Stimulated activated CD4-positive, alpha-beta T cell treated with anti-CD3 and anti-CD28 coated beads, Interleukin-15, amount 100 ng/mL, for 24 hours (primary cell): ENCODE results near the gene KRT8.
"Not testable (repeated sequence)": the region's sequence is repeated elsewhere in the genome, so short reads cannot be mapped to it uniquely, and the experiment has no call there.

Source experiments
- DNase-seq: peaks from one replicate; pipeline ENCODE4 v3.0.0-alpha.2; 2020

Gene KRT8

DNA sequence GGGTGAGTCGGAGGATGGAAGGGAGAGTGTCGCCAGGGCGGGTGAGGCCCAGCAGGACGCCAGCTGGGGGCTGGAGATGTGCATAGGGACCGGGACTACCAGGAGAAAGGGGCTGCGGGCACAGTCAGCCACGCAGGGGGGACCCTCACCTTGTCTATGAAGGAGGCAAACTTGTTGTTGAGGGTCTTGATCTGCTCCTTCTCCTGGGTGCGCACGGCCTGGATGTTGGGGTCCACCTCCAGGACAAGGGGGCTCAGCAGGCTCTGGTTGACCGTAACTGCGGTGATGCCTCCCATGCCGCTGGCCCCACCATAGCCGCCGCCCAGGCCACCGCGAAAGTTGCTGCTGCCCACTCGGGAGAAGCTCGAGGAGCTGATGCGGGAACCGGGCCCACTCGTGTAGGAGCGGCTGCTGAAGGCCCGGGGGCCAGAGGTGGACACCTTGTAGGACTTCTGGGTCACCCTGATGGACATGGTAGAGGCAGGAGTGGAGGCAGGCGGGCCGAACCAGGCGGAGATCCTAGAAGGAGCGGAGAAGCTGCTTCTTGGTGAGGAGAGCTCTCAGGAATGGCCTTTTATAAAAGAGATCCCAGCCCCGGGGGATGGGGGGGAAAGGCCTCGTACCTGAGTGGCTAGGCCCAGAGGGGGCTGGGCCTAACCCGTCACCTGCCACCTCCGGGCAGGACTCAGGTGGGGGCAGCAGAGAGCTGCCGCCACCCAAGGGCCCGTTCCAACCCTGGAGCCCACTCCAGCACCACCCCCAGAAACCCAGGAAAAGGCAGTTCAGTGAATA is at the start of gene KRT8:
Gene KRT8 (minus strand): TSS at position 568 of the 792 bp plus-strand sequence. CDS start 95 bp downstream, at position 473.
- DNase-seq, result not testable (repeated sequence)

DNA sequence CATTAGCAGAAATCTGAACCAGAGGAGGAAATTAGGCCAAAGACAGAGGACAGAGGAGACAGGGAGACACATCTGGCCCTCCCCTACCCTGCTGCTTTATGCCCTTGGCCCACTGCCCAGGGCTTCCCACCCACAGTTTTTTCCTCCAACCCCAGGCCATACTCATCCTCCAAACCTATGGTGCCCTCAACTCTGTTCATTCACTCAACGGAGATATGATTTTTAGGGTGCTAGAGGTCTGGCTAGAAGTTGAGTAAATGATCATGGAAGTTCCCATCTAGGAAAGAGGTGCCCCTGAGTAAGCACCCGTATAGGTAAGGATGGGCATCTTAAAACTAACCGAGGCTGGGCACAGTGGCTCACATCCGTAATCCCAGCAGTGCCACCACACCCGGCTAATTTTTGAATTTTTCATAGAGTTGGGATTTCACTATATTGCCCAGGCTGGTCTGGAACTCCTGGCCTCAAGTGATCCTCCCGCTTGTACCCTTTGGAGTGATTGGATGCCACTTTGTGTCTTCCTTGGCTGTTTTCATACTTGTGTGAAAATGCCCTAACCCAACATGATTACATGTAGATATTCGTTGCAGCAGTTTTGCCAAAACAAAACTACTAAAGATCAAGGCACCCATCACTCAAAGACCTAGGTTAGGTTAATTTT is 48.4 kb upstream of the KRT8 start:
- no peak for DNase-seq

DNA sequence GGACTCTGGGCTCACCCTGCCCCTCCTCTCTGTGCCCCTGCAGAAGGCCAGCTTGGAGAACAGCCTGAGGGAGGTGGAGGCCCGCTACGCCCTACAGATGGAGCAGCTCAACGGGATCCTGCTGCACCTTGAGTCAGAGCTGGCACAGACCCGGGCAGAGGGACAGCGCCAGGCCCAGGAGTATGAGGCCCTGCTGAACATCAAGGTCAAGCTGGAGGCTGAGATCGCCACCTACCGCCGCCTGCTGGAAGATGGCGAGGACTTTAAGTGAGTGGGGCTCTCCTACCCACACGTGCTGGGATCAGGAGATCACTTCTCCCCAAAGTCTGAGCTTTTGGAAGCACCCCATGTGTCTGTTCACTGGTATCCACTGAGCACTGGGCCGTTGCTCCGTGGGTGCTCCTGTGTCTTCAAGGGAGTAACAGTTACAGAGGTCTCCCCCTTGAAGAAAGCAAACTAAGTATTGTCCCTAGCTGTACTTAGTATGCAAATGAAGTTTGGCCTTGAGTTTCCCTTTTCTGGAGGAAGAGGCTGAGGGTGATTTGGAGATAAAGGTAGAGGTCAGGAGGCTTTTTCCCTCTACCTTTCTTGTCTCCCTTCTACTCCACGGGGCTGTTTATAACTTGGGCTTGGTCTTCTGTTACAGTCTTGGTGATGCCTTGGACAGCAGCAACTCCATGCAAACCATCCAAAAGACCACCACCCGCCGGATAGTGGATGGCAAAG is 47.4 kb upstream of the KRT8 start:
- peak; percentile 7 for DNase-seq

DNA sequence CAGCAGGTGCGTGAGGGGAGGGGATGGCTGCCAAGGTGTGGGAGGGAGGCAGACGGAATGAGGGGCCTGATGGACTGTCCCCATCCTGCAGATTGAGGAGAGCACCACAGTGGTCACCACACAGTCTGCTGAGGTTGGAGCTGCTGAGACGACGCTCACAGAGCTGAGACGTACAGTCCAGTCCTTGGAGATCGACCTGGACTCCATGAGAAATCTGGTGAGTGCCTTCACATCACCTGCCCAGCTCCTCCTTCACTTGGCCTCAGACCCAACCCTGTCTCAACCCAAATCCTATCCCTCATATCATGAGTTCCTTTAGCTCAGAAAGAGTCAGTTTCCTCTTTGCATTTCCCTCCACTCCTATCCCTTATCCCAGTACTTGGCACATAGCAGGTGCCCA is 46.8 kb upstream of the KRT8 start:
- no peak for DNase-seq

DNA sequence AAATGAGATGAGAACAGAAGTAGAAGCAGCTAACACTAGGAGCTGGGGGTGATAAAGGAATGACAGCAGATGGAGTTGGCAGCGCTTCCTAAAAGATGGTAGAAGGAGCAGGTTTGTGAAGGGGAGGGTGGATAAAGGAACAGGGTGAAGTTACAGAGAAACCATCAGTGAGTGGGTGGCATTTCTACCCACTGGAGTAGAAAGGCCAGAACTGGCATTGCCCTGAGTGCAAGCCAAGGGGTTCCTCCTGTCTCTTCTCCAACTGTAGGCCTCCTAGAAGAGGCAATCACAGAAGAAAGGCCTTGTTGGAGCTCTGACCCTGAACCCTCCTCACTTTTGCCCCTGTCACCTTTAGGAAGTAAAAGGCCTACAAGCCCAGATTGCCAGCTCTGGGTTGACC is 46.2 kb upstream of the KRT8 start:
- DNase-seq, result no peak

GRCh38 chr12:52950553-52950952 is 45.7 kb upstream of the KRT8 start:
- DNase-seq, result no peak

DNA sequence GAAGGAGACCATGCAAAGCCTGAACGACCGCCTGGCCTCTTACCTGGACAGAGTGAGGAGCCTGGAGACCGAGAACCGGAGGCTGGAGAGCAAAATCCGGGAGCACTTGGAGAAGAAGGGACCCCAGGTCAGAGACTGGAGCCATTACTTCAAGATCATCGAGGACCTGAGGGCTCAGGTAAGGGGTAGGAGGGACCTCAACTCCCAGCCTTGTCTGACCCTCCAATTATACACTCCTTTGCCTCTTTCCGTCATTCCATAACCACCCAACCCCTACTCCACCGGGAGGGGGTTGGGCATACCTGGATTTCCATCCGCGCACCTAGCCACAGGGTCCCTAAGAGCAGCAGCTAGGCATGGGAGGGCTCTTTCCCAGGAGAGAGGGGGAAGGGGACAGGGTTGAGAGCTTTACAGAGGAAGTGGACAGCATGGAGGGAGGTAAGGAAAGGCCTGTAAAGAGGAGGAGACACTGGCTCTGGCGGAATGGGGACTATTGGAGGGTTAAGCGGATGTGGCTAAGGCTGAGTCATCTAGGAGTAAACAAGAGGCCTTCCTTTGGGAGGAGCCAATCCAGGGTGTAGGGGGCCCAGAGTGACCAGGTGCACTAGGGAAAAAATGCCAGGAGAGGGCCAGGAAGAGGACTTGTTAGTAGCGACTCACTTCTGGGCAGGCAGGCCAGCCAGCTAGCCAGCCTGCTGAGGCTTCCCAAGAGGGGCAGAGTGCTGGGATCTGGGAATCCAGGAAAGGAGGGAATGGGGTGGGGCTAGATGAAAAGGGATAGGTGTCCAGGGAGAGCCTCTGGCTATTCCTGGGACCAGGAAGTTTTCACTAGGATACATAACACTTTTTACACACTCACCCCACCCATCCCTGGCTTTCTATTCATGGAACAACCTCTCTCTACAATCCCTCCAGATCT is 44.8 kb upstream of the KRT8 start:
- no peak for DNase-seq

- DNase-seq, result no peak
Measured at GRCh38 chr12:52947738-52948423, 43.0 kb upstream of the KRT8 start.

- no peak for DNase-seq
Measured at GRCh38 chr12:52946797-52947547, 42.1 kb upstream of the KRT8 start.

DNA sequence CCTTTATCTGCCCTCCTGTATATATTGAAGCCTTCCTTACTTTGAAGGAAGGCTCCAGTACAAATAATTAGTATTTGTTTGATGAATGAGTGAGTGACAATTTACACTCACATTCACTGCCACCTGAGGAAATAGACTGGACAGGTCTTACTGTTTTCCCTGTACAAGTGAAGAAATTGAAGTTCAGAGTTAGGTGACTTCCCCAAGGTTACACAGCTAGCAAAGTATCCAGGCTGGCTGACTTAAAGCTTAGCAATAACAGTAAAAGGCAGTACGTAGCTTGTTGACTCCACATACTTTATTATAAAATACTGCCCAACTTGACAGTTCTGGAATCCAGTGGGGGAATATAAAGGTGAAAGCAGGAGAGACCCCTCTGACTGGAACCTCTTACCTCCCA is 41.5 kb upstream of the KRT8 start:
- no peak for DNase-seq

DNA sequence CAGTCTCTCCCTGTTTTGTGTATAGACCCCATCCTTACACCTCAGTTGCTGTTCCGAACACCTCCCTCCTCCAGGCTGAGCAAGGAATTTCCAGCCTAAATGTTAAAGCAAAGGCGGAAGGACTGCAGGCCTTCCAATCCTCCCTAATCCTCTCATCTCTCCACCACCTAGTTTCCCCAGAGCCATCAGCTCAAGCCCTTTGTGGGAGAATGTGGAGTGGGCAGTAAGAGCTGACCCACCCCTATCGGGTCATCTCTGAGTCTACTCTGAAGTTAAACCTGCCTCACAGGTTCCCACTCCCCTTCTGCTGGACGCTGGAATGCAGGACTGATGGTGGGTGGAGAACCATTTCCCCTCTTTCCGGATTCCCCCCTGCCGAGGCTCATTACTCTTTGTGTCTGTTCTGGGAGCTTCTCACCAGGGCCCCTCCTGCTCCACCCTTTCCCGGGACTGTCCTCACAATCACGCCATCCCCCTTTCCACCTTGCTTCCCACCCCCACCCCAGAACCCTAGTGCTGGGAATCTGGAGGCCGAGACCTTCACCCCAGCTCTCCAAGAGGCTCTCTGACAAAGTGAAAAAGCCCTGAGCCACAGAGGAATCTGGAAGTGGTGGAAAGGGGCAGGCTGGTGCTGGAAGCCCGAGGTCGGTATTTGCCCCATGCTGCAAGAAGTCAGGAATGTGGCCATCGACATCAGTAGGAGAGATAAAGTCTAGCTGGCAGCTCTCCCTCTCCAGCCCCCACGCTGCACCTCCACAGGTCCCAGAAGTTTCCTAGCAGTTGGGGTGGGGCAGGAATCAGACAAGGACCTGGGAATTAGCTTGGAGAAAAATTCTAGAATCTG is 40.7 kb upstream of the KRT8 start:
- DNase-seq, result no peak

DNA sequence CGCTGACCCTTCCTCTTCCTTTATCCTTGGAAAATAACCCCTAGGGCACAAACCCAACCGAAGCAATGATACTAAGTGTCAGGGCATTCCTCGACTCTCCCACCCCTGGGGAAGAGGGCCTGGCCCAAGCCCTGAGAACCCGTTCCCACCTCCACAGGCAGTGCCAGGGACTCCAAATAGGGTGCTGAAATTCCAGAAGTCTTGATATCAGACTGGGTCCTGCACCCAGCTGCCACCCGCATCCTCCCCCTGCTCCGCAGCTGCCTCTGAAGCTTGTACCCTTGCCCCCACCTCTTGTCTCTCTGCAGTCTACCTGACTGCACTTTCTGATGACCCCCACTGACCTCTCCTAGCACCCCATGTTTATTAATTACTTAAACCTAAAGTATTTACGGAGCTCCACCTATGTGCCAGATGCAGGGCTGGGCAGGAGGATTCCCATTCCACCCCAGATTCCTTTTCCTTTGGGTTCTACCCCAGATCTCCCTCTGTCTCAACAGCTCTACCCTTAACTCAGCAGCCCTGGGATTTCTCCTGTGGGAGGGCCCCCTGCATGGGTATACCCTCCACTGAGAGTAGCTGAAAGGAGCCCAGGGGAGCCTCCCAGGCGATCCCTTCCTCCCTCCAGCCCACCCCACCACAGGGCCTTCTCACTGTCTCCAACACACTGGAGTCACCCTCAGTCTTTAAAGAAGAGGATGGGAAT is 40.0 kb upstream of the KRT8 start:
- no peak for DNase-seq

GRCh38 chr12:52942901-52943181 is 38.0 kb upstream of the KRT8 start:
- no peak for DNase-seq

- no peak for DNase-seq
Measured at GRCh38 chr12:52942066-52942900, 37.4 kb upstream of the KRT8 start.

DNA sequence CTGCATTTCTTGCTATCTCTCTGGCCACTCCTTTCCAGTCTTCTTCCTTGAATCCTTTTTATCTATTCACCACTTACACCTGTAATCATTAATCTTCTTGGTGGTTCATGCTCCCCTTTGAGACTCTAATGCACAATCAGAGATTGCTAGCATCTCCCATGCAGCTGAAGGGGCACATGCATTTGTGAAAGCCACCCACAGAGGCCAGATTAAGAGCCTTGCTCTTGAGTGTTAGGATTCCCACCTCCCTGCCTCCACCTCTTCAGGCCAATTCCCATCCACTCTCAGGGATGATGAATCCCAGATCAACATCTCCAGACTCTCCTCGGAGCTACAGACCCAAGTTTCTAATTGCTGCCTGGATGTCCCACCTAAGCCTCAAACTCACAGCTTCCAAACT is 24.7 kb upstream of the KRT8 start:
- no peak for DNase-seq

DNA sequence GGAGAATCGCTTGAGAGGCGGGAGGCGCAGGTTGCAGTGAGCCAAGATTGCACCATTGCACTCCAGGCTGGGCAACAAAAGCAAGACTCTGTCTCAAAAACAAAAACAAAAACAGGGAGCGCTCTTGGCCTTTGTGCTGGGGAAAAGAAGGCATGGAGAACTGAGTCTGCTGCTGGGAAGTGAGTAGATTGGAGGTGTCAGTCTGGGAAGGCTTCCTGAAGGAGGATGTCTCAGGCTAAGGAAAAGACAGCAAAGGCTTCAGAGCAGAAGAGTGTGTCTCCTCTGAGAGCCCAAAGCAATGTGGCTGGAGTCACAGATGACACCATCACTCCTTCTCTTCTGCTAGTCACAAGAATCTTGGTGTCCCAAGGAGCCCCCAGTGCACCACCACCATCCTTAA is 23.1 kb upstream of the KRT8 start:
- no peak for DNase-seq

GRCh38 chr12:52926596-52927234 is 21.8 kb upstream of the KRT8 start:
- DNase-seq, result no peak
